HG02678 (cell line): Measurements from ENCODE around the gene GPR35.
"Not testable (repeated sequence)": the region's sequence is repeated elsewhere in the genome, so short reads cannot be mapped to it uniquely, and the experiment has no call there.

Experiments
- ATAC-seq: cut with Tn5 transposase; IDR thresholded peaks from one replicate; pipeline ENCODE4 v1.9.1; 2021; ENCODE audit warnings: mild to moderate bottlenecking, moderate library complexity; ENCODE audit not compliant: unreplicated experiment

The GPR35 gene

GRCh38 chr2:240601831-240602160 lies 23.5 kb upstream of the GPR35 start:
- ATAC-seq = no peak

- no peak for ATAC-seq
These were observed 22.8 kb upstream of the GPR35 start for GRCh38 chr2:240602266-240603050.

GRCh38 chr2:240603081-240603835 lies 22.0 kb upstream of the GPR35 start:
- no peak for ATAC-seq

- ATAC-seq = no peak
These were observed 21.4 kb upstream of the GPR35 start for GRCh38 chr2:240603846-240604245.

- ATAC-seq = no peak
These were observed 20.9 kb upstream of the GPR35 start for GRCh38 chr2:240604291-240604938.

- no peak for ATAC-seq
These were observed 20.2 kb upstream of the GPR35 start for GRCh38 chr2:240604939-240605716.

- no peak for ATAC-seq
These were observed 19.2 kb upstream of the GPR35 start for GRCh38 chr2:240605867-240606743.

GRCh38 chr2:240611601-240612210 lies 13.6 kb upstream of the GPR35 start:
- ATAC-seq = no peak

GRCh38 chr2:240613781-240614180 lies 11.5 kb upstream of the GPR35 start:
- ATAC-seq = no peak

- ATAC-seq = no peak
These were observed 10.9 kb upstream of the GPR35 start for GRCh38 chr2:240614391-240614790.

- no peak for ATAC-seq
These were observed 9.9 kb upstream of the GPR35 start for GRCh38 chr2:240615396-240615795.

- no peak for ATAC-seq
These were observed 9.3 kb upstream of the GPR35 start for GRCh38 chr2:240615820-240616547.

- not testable (repeated sequence) for ATAC-seq
These were observed 8.2 kb upstream of the GPR35 start for GRCh38 chr2:240616860-240617666.

GRCh38 chr2:240618776-240619175 lies 6.5 kb upstream of the GPR35 start:
- ATAC-seq = no peak

- ATAC-seq = no peak
These were observed 5.7 kb upstream of the GPR35 start for GRCh38 chr2:240619506-240620148.

- no peak for ATAC-seq
These were observed 5.0 kb upstream of the GPR35 start for GRCh38 chr2:240620149-240620731.

- ATAC-seq = no peak
These were observed 4.4 kb upstream of the GPR35 start for GRCh38 chr2:240620859-240621258.
